ENCODE results near the gene HS3ST3A1.

HS3ST3A1 gene

DNA sequence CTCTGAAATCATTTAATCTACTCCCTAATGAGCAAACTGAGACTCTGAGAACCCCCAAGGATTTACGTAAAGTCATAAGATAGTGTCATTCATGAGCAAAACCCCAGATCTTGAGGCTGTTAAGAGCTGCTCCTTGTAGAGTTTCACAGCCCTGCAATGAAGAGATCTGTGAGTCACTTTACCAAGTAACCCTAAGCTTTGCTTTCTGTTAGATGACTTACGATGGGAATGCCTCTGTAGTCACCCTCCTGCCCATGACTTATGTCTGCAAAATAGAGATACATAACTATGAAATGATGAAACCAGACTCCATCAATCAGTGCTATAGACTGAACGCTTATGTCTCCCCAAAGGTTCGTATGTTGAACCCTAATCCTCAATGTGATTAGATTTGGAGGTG, 117.7 kb downstream of the HS3ST3A1 start:
- no peak for DNase-seq

DNA sequence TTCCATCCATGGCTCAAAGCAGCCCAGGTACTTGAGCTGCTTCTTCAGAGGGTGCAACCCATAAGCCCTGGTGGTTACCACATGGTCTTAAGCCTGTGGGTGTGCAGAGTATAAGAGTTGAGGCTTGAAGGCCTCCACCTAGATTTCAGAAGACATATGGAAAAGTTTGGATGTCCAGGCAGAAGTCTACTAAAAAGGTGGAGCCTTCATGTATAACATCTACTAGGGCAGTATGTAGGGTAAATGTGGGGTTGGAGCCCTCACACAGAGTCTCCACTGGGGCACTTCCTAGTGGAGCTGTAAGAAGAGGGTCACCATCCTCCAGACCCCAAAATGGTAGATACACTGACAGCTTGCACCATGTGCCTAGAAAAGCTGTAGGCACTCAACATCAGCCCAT, 120.9 kb downstream of the HS3ST3A1 start:
- no peak for DNase-seq

DNA sequence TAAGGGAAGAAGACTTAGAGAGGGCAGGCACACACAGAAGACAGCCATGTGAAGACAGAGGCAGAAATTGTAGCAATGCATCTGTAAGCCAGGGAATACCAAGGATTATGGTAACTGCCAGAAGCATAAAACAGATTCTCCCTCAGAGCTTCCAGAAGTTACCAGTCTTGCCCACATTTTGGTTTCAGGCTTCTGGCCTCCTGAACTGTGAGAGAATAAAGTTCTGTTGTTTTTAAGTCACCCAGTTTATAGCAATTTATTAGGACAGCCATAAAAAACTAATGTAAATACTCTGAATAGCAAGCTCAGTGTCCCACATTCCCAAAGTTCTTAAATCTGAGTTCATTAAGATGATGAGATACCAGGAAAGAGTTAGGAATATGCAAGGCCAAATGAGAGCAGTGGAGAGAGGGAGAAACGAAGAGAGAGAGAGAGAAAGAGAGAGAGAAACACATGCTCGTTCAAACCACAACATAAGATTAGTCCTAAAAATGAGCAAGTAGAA, 123.4 kb downstream of the HS3ST3A1 start:
- DNase-seq, result no peak

DNA sequence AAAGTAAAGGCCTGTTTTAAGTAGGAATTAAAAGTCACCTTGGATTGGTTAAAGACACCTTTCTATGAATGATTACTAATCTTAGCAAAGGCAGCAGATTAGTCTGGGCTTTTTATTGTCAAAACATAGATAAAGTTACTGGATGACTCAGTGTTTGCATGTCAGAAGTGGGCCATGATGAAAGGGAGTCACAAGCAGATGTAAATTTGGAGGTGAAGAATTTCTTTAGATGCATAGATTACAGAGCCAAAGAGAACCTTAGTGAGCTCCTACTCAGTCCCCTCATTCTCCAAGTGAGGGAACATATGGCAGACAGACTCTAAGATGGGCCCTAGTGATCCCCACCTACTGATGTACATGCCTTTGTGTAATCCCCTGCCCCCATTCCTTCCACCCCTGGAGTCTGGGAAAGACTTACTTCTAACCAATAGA, 124.5 kb downstream of the HS3ST3A1 start:
- no peak for DNase-seq

DNA sequence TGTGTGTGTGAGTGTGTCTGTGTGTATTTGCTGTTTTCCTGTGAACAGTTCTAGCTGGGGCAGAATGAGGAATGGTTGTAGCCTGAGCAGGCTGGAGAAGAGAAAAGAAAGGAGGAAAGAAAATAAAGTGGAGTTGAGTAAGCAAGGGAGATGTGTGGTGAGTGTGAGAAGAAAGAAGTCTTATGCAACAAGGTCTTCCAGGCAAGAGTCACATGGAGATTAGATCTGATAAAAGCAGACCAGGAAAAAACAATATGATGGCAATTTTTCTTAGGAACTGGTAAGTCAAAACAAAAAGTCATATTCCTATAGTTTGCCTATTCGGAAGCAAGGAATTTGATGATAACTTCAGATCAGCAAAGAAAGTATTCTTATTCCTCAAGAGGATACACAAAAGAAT, 125.0 kb downstream of the HS3ST3A1 start:
- DNase-seq, result no peak

DNA sequence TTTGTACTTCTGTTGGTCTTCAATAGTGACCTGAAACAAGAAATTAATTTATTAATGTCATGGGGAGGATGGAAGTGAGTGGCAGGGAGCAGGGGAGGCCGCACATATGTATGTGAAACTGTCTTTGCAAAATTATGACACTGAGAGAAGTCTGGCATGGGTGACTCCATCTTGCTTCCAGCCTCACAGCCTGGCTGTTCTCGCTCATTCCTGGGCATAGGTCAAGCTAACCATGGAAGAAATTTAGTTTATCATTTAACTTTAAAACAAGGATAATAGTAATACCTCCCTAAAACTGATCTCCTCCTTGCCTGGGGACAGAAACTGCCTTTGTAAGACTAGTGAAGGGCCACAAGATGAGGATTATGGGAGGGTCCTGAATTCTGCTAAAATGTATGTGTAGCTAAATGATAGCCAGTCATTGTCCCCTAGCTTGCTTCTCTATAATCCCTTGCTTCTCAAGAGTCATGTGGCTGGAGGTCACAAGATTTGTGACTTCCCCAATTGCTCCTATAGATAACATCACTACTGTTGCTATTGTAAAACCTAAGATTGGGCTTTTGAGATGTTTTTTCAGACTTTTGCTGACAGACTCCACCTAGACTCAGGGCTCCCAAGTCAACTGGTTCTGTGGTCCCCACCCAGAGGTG, 126.0 kb downstream of the HS3ST3A1 start:
- no peak for DNase-seq

DNA sequence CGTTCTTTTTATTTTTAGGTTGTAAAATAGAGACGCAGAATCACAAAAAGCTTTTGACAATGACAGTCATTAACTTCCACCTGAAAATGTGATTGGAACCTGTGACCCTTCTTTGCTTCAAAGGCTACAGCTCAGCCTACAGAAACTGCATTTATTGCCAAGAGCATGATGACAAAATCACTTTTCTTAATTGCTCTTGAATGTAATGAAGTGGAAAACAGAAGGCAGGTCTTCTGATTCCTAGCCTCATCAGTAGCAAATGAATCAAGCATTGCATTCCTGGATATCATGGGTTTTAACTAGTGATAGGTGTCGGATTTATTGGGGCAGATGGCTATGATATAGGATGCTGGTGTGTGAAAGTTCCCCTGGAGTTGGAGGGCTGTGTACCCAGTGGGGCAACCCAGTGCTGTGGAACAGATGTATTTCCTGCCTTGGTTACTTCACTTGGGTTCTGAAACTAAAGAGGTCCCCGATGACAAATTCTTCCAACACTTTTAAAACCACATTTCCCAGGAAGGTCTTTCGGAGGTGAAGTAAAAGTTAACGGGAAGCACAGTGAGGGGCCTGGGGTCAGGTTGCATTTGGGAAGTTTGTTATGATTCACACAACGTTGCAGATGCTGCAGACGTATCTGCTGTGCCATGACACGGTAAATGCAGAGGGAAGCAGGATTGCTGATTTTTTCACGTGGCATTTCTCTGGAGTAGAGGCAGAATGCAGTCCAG, 127.5 kb downstream of the HS3ST3A1 start:
- DNase-seq, result no peak

DNA sequence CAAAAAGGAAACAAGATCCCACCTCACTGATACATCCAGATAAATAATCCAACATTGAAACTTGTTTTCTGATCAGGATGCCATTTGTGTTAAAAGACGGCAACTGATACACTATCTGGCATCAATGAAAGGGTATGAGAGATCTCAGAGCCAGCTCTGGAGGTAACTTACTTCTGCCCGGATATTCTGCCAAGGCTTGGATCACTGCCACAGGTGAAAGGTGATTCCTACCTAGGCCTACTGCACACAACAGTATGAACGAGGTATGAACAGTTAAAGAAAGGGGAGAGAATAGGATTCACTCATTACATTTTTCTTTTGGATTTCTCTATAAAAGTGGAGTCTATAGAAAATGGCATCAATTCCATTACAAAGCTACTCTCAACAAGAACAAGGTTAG, 136.1 kb downstream of the HS3ST3A1 start:
- no peak for DNase-seq

DNA sequence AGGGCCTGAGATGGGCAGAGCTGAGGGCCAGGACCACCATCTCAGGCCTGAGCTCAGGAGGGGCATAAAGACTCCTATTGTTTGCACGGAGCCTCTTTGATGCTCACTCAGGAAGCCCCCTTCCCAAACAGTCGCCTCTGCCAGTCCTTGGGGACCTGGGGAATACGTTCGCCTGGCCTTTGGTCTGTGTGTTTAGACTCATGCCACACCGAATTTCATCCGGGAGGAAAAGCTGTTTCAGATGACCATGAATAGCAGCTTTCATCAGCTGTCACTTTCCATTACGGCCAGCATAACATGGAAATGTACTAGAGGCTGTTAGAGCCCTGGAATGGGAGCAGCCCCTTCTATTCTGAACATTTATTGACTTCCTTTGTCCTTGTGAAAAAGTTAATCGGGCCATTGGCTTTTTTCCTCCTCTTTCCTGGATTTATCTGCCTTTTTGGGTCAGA, 139.0 kb downstream of the HS3ST3A1 start:
- DNase-seq, result no peak

DNA sequence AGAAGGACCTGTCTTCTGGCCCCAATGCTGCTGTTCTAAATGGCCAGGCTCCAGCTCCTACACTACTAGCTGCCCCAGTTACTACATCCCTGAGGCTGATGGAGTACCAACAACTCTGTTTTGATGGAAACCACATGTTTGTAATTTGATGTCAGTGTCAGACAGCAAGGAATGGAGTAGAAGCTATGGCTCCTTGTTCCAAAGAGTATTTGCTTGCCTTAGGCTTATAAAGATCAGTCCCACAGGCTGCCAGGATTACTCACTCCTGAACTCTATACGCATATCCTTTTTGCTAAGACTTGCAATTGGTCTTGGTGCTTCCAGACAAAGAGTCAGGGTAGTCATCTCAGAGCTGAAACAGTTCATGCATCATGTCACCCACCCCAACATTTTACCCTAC, 139.6 kb downstream of the HS3ST3A1 start:
- no peak for DNase-seq

DNA sequence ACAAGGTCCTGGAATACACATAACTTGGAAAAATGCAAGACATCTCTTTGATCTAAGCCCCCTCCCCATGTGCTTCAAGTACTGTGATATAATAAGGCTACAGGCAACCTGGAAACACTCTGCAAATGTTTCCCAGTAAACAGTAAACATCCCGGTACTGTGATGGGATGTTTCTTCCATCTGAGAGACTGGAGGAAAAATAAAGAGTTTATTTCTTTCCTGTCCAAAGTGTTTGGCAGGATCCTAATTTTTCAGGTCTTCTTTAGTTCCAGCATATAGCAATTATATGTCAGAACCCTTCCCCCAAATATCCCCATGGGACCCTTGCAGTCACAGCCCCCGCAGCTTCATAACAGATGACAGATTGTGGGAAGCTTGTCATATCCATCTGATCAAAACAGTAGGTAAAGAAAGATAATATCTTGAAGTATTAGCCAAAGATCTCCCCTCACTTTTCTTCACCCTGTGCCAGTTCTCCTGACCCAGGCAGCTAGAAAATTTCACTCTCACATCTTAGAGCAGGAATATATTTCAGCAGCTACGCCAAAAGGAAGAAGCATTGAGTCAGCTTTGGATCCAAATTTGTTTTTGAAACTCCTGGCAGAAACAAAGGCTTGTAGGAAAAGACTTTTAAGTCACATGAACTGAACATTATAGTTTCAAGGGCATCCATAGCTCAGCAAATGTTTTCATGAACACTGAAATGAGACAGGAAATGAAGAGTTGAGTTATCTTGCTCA, 141.3 kb downstream of the HS3ST3A1 start:
- no peak for DNase-seq

DNA sequence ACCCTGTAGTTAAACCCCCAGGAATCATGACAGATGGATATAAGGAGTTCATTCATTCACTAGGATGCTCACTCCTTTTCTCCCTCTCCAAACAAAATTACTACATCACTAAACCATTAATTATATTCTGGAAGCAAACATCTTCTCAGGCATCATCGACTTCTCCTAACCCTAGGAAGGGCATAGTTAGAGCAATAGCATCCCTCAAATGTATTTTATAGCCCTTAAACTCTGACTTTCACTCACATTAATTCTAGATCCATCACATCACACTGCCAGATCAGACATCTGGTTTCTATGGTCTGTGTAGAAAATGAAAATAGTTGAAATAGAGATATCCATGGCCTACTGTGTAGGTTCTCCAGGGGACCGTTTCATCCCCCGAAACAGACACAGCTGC, 143.9 kb downstream of the HS3ST3A1 start:
- DNase-seq, result no peak

Measured in CD4-positive, alpha-beta T cell treated with Interleukin-10 for 1 hour (primary cell).